K562 (cell line): ENCODE results near the gene YIPF4. TPM values are rescaled to one million over a fixed set of nuclear protein-coding genes. Genes with fewer than 3 reads are reported as not detected.

ENCODE experiments used
- ATF1 ChIP-seq, 2 experiments: fragments of 450-650 bp in 1 of 2; IDR thresholded peaks; 2 replicates each; pipeline ENCODE4 v1.6.1; 2016; ENCODE audit warnings: missing compliant biosample characterization in 1 of 2, missing genetic modification characterization in 1 of 2
- CAMTA2 ChIP-seq: fragments of 250-450 bp; sonication (Bioruptor Pico); conservative IDR thresholded peaks from 2 replicates; pipeline ENCODE4 v1.5.1; 2022
- CBFA2T3 ChIP-seq: fragments of 450-650 bp; IDR thresholded peaks from 2 replicates; pipeline ENCODE4 v1.6.1; 2017
- DNMT1 ChIP-seq: fragments of 450-650 bp; IDR thresholded peaks from 2 replicates; pipeline ENCODE4 v1.6.1; 2016; ENCODE audit warnings: antibody characterized with exemption, mild to moderate bottlenecking
- DPF2 ChIP-seq: fragments of 450-650 bp; IDR thresholded peaks from 2 replicates; pipeline ENCODE4 v1.6.1; 2016
- E2F3 ChIP-seq: fragments of 250-450 bp; sonication (Bioruptor Pico); IDR thresholded peaks from 2 replicates; pipeline ENCODE4 v1.4.0; 2020; ENCODE audit warnings: mild to moderate bottlenecking
- EGR1 ChIP-seq: fragments of 450-650 bp; conservative IDR thresholded peaks from 2 replicates; pipeline ENCODE4 v1.6.1; 2017; ENCODE audit warnings: mild to moderate bottlenecking
- EWSR1 ChIP-seq: fragments of 450-650 bp; IDR thresholded peaks from 2 replicates; pipeline ENCODE4 v1.6.1; 2018; ENCODE audit warnings: borderline replicate concordance, mild to moderate bottlenecking, low read depth, moderate library complexity; ENCODE audit not compliant: partially characterized antibody
- HMG20B ChIP-seq: fragments of 250-450 bp; sonication (Bioruptor Pico); IDR thresholded peaks from 2 replicates; pipeline ENCODE4 v1.5.0; 2021; ENCODE audit warnings: mild to moderate bottlenecking
- KDM5B ChIP-seq: fragments of 200-600 bp; sonication (generic); IDR thresholded peaks from 2 replicates; pipeline ENCODE4 v1.6.1; 2012; ENCODE audit warnings: low read depth, mild to moderate bottlenecking, moderate library complexity, low read length, control low read depth, inconsistent platforms; ENCODE audit not compliant: insufficient replicate concordance
- MECOM ChIP-seq: fragments of 250-450 bp; sonication (Bioruptor Pico); IDR thresholded peaks from 2 replicates; pipeline ENCODE4 v1.8.0; 2022; ENCODE audit warnings: inconsistent platforms
- NELFE ChIP-seq: IDR thresholded peaks from 2 replicates; pipeline ENCODE4 v1.6.1; 2011; ENCODE audit warnings: mild to moderate bottlenecking; ENCODE audit not compliant: insufficient read depth, insufficient read length
- POLR3G ChIP-seq: IDR thresholded peaks from 2 replicates; pipeline ENCODE4 v1.6.1; 2011; ENCODE audit not compliant: insufficient read length, insufficient replicate concordance; ENCODE audit errors: extremely low read depth
- RFX7 ChIP-seq: fragments of 250-450 bp; sonication (Bioruptor Pico); IDR thresholded peaks from 2 replicates; pipeline ENCODE4 v1.5.1; 2021; ENCODE audit warnings: mild to moderate bottlenecking
- SETDB1 ChIP-seq: IDR thresholded peaks from one replicate; pipeline ENCODE4 v1.6.1; 2012; ENCODE audit warnings: low read length, control low read depth, inconsistent platforms
- STAT5A ChIP-seq: IDR thresholded peaks from 2 replicates; pipeline ENCODE4 v1.6.1; 2012; ENCODE audit warnings: low read length, inconsistent platforms, borderline replicate concordance
- ZNF174 ChIP-seq: fragments of 250-450 bp; sonication (Bioruptor Pico); IDR thresholded peaks from 2 replicates; pipeline ENCODE4 v1.4.0; 2020; ENCODE audit warnings: mild to moderate bottlenecking
- ZNF253 ChIP-seq: fragments of 250-450 bp; sonication (Bioruptor Pico); conservative IDR thresholded peaks from 2 replicates; pipeline ENCODE4 v1.6.1; 2021; ENCODE audit warnings: mild to moderate bottlenecking
- ZNF384 ChIP-seq: IDR thresholded peaks from 2 replicates; pipeline ENCODE4 v1.6.1; 2012; ENCODE audit warnings: low read depth, low read length, improper control_type of control experiment
- ZNF395 ChIP-seq: fragments of 200-800 bp; sonication (Bioruptor generic); IDR thresholded peaks from 2 replicates; pipeline ENCODE4 v1.6.1; 2017; ENCODE audit warnings: missing genetic modification characterization, missing compliant biosample characterization
- polyA plus RNA-seq, 8 experiments: library from polyadenylated mRNA; depleted of rRNA in 4 of 8; stranded (reverse) in 5 of 8; unstranded in 3 of 8; fragments of >200 nt; fragmentation: Nextera tagmentation in 2 of 8; fragmentation: Illumina TruSeq in 1 of 8; extraction: Ambion mirVana in 2 of 8; extraction: Trizol in 1 of 8; gene quantifications; 2 replicates each; pipeline versions ENCODE4 v1.2.1 to v1.2.3, GENCODE V29; 2011 to 2014; ENCODE audit warnings: inconsistent platforms in 1 of 8, missing spikeins in 1 of 8
- total RNA-seq, 7 experiments: library from RNA; depleted of rRNA in 6 of 7; stranded (reverse); fragments of >200 nt in 6 of 7; fragmentation: Illumina TruSeq in 2 of 7; extraction: Trizol in 2 of 7; gene quantifications; 2 replicates each; pipeline versions ENCODE4 v1.2.1 to v1.2.3, GENCODE V29; 2011 to 2021; ENCODE audit warnings: low replicate concordance in 1 of 7
- TF ChIP-seq, protein P1 (sequence below): fragments of 450-650 bp; IDR thresholded peaks from 2 replicates; pipeline ENCODE4 v1.7.1; 2018; ENCODE audit warnings: mild to moderate bottlenecking, low read depth; ENCODE audit not compliant: partially characterized antibody
- TF ChIP-seq, protein P2 (sequence below): sonication (generic); formaldehyde crosslinking; IDR thresholded peaks from 2 replicates; pipeline ENCODE4 v1.8.0; 2022; ENCODE audit warnings: missing genetic modification reagents, mild to moderate bottlenecking, borderline replicate concordance
- TF ChIP-seq, protein P3 (sequence below): fragments of 200-800 bp; sonication (Bioruptor generic); IDR thresholded peaks from 2 replicates; pipeline ENCODE4 v1.6.1; 2017; ENCODE audit warnings: missing genetic modification characterization, missing compliant biosample characterization

The YIPF4 gene
- total and polyA plus RNA-seq, 9 of the 15 experiments (the other 6 are each of a cell fraction or from before 2014, with no cell fraction given): 4.9 to 46.9 (median 17.5) TPM

GRCh38 chr2:32356681-32357317 is 79.1 kb downstream of the YIPF4 start, which contains the start of gene BIRC6 (continued):
- TF ChIP-seq STAT5A (no peak; the same call in 1 of the 2 replicates), EGR1 (peak; percentile 29), EWSR1 (no peak), NELFE (no peak), CBFA2T3 (no peak), CAMTA2 (CRISPR knock-in tag) (no peak), E2F3 (CRISPR knock-in tag) (0 out of 2 replicates have a peak, but pooled peaks have one; percentile 27), POLR3G (no peak), HMG20B (no peak), ZNF253 (CRISPR knock-in tag) (no peak), SETDB1 (no peak), ZNF384 (peak; percentile 56), RFX7 (CRISPR knock-in tag) (no peak), MECOM (CRISPR knock-in tag) (no peak), DPF2 (no peak), ZNF174 (no peak), ATF1 (CRISPR knock-in tag; IDR thresholded peaks at IDR 0.05) (no peak), ATF1 (tag; IDR thresholded peaks at IDR 0.05) (peak; percentile 89), KDM5B (peak; percentile 89), DNMT1 (no peak), ZNF395 (CRISPR knock-in tag) (peak; percentile 54; the same call in 1 of the 2 replicates)
- TF ChIP-seq, protein P1, sequence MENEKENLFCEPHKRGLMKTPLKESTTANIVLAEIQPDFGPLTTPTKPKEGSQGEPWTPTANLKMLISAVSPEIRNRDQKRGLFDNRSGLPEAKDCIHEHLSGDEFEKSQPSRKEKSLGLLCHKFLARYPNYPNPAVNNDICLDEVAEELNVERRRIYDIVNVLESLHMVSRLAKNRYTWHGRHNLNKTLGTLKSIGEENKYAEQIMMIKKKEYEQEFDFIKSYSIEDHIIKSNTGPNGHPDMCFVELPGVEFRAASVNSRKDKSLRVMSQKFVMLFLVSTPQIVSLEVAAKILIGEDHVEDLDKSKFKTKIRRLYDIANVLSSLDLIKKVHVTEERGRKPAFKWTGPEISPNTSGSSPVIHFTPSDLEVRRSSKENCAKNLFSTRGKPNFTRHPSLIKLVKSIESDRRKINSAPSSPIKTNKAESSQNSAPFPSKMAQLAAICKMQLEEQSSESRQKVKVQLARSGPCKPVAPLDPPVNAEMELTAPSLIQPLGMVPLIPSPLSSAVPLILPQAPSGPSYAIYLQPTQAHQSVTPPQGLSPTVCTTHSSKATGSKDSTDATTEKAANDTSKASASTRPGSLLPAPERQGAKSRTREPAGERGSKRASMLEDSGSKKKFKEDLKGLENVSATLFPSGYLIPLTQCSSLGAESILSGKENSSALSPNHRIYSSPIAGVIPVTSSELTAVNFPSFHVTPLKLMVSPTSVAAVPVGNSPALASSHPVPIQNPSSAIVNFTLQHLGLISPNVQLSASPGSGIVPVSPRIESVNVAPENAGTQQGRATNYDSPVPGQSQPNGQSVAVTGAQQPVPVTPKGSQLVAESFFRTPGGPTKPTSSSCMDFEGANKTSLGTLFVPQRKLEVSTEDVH: no peak
- TF ChIP-seq, protein P2, sequence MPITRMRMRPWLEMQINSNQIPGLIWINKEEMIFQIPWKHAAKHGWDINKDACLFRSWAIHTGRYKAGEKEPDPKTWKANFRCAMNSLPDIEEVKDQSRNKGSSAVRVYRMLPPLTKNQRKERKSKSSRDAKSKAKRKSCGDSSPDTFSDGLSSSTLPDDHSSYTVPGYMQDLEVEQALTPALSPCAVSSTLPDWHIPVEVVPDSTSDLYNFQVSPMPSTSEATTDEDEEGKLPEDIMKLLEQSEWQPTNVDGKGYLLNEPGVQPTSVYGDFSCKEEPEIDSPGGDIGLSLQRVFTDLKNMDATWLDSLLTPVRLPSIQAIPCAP (CRISPR knock-in tag): no peak
- TF ChIP-seq, protein P3, sequence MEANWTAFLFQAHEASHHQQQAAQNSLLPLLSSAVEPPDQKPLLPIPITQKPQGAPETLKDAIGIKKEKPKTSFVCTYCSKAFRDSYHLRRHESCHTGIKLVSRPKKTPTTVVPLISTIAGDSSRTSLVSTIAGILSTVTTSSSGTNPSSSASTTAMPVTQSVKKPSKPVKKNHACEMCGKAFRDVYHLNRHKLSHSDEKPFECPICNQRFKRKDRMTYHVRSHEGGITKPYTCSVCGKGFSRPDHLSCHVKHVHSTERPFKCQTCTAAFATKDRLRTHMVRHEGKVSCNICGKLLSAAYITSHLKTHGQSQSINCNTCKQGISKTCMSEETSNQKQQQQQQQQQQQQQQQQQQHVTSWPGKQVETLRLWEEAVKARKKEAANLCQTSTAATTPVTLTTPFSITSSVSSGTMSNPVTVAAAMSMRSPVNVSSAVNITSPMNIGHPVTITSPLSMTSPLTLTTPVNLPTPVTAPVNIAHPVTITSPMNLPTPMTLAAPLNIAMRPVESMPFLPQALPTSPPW (CRISPR knock-in tag): peak; percentile 99
